Measurements from ENCODE around the gene ZDHHC14. TPM values are rescaled to one million over a fixed set of nuclear protein-coding genes. Genes with fewer than 3 reads are reported as not detected.
"Not testable (repeated sequence)": the region's sequence is repeated elsewhere in the genome, so short reads cannot be mapped to it uniquely, and the experiment has no call there.

ZDHHC14 gene
- total RNA-seq, 1 donor from 2014 or later, result 9.3 TPM

DNA sequence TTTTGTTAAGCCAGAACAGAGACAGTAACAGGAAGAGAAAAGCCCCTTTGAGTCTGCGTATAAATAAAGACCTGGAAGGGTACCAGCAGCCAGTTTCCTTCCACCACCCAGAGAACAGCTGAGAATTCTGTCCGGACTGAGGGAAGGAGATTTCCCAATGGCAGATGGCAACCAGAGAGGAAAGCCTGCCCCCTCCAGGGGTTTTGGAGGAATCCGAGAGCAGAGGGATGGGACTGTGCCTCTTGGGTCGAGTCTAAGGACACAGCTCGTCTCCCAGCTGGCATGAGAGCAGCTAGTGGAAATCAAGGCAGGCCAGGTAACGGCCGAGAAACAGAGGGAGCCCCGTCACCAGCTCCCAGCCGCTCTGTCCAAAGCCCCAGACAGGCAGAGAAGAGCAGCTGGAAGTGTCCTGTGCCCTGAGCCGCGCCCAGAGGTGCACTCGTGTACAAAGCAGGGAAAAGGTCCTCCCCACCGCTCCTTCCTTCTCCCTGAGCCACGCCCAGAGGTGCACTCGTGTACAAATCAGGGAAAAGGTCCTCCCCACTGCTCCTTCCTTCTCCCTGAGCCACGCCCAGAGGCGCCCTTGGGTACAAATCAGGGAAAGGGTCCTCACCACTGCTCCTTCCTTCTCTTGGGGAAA, 308.1 kb downstream of the ZDHHC14 start:
- ATAC-seq, result peak; percentile 16 to 35

DNA sequence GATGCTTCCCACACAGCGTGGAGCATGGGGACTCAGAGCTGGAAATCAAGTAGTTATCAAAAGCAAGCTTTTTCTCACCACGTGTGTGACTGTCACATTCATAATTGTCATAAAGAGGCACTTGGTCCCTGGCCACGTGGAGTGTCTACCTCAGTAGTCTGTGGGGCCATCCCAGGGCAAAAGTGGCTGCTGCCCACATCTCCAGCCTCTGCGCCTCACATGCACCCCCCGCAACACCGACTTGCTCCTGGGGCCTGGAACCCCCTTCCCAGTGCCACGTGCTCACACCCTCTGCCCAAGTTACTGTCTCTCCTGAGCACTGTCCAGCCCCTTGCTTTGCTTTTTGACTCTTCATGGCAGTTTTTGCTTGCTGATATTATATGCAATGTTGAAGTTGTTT, 308.9 kb downstream of the ZDHHC14 start:
- intact Hi-C loops (cut with DNase I), result no loop called here
- Histone ChIP-seq H3K9me3 (no peaks in the 10 kb centered on the region), H3K36me3 (no peaks in the 10 kb centered on the region), H3K27ac (no peak overlapping the region), H3K4me3 (no peak overlapping the region), H3K4me1 (peaks cover 10% of the 10 kb centered on the region), H3K27me3 (ENCODE audit: low read depth) (no peaks in the 10 kb centered on the region)
- no peak for ATAC-seq
- TF ChIP-seq, protein P1, sequence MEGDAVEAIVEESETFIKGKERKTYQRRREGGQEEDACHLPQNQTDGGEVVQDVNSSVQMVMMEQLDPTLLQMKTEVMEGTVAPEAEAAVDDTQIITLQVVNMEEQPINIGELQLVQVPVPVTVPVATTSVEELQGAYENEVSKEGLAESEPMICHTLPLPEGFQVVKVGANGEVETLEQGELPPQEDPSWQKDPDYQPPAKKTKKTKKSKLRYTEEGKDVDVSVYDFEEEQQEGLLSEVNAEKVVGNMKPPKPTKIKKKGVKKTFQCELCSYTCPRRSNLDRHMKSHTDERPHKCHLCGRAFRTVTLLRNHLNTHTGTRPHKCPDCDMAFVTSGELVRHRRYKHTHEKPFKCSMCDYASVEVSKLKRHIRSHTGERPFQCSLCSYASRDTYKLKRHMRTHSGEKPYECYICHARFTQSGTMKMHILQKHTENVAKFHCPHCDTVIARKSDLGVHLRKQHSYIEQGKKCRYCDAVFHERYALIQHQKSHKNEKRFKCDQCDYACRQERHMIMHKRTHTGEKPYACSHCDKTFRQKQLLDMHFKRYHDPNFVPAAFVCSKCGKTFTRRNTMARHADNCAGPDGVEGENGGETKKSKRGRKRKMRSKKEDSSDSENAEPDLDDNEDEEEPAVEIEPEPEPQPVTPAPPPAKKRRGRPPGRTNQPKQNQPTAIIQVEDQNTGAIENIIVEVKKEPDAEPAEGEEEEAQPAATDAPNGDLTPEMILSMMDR (IDR thresholded peaks at IDR 0.05), result no peak
- DNase-seq, result no peak

More for the DNA sequence above, 308.1 kb downstream of the ZDHHC14 start:
- Histone ChIP-seq H3K27me3 (ENCODE audit: low read depth) (no peaks in the 10 kb centered on the region), H3K4me3 (no peak overlapping the region), H3K9me3 (no peaks in the 10 kb centered on the region), H3K4me1 (peaks cover 10% of the 10 kb centered on the region), H3K36me3 (no peaks in the 10 kb centered on the region), H3K27ac (no peak overlapping the region)
- DNase-seq, result no peak
- TF ChIP-seq, protein P1 (IDR thresholded peaks at IDR 0.05), result no peak
- intact Hi-C loops (cut with DNase I), result no loop called here

DNA sequence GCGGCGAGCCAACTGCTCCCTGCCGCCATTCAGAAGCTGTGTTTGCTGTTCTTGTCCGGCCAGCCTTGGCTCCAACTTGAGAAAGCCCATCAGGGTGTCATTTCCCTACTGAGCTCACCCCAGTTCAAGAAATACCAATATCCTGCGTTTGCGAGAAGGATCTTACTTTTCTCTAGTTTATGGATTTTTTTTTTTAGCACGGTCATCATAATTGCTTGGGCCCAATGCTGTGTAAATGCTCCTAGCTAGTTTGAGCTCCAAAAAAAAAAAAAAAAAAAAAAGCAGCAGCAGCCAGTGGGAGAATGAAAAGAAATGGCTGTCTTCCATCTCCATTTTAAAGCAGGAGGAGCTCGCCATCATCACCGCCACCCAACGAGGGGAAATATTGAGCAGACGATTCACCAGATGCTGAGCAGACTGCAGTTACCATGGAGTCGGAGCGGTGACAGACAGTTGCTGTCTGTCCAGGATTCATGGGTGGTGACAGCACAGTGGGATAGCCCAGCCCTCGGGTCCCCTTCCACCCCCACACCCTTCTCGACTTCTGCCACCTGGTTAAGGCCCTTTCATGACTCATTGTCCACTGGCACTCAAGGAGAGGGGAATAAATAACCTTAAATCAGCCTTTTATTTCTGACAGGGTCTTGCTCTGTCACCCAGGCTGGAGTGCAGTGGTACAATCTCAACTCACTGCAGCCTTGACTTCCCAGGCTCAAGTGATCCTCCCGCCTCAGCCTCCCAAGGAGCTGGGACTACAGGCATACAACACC, 309.6 kb downstream of the ZDHHC14 start:
- intact Hi-C loops (cut with DNase I), result no loop called here
- Histone ChIP-seq H3K27me3 (ENCODE audit: low read depth) (no peaks in the 10 kb centered on the region), H3K36me3 (no peaks in the 10 kb centered on the region), H3K4me3 (no peak overlapping the region), H3K27ac (no peak overlapping the region), H3K4me1 (peaks cover 10% of the 10 kb centered on the region), H3K9me3 (no peaks in the 10 kb centered on the region)
- DNase-seq, result no peak
- TF ChIP-seq, protein P1 (IDR thresholded peaks at IDR 0.05), result no peak
- ATAC-seq, result no peak

DNA sequence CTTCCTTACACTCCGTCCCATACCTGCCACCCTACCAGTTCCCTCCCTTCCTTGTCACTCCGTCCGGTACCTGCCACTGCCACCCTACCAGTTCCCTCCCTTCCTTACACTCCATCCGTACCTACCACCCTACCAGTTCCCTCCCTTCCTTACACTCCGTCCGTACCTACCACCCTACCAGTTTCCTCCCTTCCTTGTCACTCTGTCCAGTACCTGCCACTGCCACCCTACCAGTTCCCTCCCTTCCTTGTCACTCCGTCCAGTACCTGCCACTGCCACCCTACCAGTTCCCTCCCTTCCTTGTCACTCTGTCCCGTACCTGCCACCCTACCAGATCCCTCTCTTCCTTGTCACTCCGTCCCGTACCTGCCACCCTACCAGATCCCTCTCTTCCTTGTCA, 310.6 kb downstream of the ZDHHC14 start:
- DNase-seq; ATAC-seq; H3K4me3 ChIP-seq; H3K9me3 ChIP-seq; H3K36me3 ChIP-seq; intact Hi-C loops (cut with DNase I); H3K27me3 ChIP-seq (ENCODE audit: low read depth); H3K4me1 ChIP-seq; H3K27ac ChIP-seq: not testable (repeated sequence)

DNA sequence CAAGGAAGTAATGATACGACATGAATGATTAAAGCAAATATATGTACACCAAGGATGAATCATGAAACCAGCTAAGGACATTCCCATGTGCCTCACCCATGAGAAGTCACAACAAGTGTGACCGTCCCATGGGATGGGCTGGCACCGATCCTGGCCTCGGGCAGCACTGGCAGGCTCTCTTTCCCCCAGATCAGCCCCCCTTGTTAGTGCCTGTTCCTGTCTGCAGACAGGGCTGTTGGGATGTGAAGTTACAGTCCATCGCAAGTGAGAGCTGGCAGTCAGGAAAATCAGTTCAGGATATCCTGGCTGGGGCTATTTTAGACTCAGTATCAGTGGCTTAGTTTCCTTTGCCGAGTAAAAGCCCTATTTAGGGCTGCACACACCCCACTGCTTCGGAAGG, 312.9 kb downstream of the ZDHHC14 start:
- Histone ChIP-seq H3K4me1 (peaks cover 5% of the 10 kb centered on the region), H3K27me3 (ENCODE audit: low read depth) (no peaks in the 10 kb centered on the region), H3K4me3 (no peak overlapping the region), H3K9me3 (peaks cover 4% of the 10 kb centered on the region), H3K27ac (no peak overlapping the region), H3K36me3 (no peaks in the 10 kb centered on the region)
- intact Hi-C loops (cut with DNase I), result no loop called here
- TF ChIP-seq, protein P1 (IDR thresholded peaks at IDR 0.05), result no peak
- DNase-seq (no peak), ATAC-seq (no peak)
